ENCODE data around the gene EMILIN2. TPM values are rescaled to one million over a fixed set of nuclear protein-coding genes. Genes with fewer than 3 reads are reported as not detected.
A peak's percentile ranks its signal among the peaks of the same experiment; 100 is the strongest.

The EMILIN2 gene
- total RNA-seq, 1 donor from 2014 or later = 27.9 TPM

DNA sequence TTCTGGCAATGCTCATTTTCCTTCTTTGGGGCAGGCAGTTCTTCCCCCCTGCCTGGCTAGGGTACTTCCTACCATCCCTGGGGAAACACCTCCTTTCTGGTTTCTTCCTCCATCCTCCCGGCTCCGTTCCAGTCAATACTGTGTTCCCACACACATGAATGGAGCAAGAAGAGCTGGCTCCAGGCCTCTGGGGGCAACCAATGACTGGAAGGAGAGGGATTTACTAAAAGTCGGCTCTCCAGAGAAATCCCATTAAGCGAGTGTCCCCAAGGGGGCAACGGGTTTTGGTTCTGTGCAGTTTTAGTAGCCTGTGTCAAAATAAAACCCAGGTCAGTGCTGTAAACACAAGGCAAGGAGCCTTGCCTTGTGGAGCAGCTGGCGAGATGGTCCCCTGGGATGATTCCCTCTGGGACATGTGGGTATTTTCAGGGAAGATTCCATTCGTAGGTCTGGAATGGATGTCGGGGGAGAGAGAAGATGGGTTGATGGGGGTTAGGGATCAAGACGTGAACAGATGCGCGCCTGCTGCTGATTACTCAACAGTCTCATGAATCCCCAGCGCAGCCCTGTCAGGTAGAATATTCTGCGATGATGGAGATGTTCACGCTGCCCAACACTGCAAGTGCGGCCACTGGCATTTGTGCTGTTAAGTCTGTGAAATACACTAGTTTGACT lies 32.0 kb downstream of the EMILIN2 start:
- DNase-seq = no peak

DNA sequence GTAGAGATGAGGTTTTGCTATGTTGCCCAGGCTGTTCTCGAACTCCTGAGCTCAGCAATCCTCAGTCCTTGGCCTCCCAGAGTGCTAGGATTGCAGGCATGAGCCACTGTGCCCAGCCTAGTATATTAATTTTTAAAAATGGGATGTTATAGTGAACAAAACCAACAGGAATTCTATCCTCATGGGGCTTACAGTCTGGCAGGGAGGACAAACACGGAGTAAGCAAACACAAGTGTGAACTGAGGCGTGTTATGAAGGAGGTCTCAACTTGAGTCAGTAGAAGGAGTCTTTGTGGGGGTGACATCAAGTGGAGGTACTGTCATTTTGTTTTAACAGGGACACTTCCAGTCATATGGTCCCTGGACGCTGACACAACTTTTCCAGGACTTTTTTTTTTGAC lies 33.1 kb downstream of the EMILIN2 start:
- no peak for DNase-seq

DNA sequence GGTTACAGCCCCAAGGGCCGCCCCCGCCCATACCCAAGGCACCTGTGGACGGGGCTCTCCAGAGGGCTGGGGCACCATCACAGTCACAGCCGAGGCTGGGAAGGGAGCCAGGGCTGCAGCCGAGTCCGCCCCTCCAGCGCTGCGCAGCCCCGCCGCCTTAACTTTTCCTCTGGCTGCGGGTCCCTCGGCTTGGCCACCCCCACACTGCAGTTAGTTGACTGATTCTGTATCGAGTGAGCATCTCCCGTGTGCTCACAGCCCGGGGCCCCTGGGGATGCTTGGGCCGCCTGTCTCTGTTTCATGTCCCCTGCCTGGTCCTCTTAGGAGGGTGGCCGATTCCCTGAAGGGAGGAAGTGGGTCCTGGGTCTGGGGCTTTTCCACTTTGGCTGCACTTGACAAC lies 33.7 kb downstream of the EMILIN2 start:
- DNase-seq = no peak

DNA sequence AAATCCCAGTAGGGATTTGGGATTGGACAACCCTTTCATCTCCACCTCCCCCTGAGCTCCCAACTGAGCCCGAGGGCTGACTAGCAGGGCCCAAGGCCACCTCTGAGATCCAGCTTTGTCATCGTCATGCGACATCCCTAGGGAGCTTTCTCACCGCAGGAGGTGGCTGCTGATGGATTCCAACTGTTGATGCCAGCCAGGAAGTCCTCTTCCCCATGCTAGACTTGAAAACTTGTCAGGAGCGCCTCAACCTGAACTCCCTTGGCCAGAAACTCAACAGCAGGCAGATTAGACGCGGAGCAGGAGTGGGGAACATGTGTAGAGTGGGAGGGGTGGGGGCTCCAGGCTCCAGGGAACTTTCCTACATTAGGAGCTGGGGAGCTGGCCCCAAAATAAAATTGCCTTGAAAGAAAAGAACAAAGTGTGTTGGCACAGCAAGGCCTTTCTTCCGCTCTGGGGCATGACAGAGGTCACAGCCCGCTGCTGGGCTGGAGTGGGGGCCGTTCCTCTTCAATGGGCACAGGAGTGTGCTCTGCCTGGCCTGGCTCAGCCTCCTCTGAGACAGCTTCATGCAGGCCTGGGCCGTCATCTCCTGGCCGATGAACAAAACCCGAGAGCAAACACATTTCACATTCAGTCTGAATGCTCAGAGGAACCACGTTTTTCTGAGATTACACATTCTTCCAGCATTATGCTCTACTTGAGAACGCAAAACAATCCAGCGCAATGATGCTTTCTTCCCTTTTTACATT lies 34.5 kb downstream of the EMILIN2 start:
- DNase-seq = peak; percentile 89

DNA sequence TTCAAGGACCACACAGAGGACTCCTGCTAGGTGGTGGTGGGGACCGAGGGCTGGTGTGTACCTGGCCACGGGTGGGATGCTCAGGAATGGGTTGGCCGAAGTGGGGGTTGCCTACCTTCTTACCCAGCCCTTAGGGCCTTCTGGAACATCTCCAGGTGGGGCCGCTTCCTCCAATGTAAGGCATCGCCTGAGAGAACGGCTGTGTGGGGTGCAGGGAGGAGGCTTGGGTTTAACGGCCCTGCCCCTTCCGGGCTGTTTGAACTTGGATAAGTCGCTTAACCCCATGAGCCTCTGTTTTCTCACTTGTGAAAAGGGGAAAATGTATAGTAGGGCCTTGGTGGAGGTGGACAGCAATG lies 35.0 kb downstream of the EMILIN2 start:
- DNase-seq = no peak

DNA sequence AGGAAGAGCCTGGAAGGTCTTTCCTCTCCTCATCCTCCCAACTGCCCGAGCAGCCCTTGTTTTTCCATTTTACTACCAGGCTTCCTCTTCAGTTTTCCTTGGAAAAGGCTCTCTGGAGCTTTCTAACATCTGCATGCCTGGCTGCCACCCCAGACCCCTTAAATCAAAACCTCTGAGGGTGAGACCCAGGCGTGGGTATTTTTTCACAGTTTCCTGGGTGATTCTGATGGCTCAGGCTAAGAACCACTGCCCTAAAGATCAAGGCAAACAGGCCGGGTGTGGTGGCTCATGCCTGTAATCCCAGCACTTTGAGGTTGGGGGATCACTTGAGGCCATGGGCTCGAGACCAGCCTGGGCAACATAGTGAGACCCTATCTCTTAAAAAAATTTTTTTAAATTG lies 35.4 kb downstream of the EMILIN2 start:
- no peak for DNase-seq

DNA sequence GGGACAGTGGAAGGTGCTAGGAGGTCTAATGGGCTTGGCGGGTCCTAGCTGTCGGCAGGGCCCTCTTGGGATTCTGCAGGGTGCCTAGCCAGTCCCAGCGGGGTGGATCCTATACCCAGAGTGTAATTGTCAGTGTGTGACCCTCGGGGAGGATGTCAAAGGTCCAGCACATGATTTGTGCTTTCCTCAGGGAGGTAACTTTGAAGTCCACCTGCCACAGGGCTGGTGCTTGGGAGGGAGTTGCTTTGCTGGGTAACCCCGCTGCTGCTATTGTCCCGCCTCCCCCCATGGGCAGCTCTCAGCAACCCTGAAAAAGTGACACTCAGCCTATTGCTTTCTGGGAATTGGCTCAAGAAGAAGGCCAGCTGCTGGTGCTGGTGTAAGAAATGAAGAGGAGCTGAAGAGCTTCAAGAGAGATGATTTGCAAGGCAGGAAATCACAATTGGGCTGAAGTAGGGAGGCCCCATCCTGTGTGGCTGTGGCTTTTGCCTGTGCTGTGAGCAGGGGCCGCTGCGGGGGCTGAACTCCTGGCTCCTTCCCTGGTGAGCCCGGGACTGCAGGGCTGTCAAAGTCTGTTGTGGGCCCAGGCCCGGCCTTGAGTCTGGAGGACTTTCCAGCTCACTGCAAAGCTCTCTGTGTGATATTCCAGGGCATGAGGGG lies 36.4 kb downstream of the EMILIN2 start:
- peak; percentile 53 for DNase-seq

DNA sequence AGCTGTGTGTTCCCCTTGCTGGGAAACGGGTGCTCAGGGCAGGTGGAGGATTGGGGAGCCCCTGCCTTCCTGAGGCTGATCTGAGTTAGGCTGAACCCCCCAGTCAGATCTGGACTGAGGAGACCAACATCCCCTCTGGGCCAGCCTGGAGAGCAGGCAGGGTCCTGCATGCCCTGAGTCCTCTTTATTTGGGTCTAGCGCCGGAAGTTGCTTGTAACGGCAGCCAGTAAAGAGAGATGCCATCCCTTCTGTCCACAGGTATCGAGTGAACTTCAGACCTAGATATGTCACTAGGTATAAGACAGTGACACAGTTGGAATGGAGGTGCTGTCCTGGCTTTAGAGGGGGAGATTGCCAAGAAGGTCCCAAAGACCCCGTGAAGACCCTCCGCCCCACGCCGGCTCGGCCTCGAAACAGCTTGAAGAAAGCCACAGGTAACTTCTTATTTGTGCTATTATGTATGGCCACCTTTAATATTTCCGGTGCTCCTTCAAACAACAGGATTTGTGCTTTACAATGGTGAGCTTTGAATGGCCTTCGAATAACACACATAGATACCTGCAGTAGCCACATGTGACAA lies 38.0 kb downstream of the EMILIN2 start:
- DNase-seq = no peak

DNA sequence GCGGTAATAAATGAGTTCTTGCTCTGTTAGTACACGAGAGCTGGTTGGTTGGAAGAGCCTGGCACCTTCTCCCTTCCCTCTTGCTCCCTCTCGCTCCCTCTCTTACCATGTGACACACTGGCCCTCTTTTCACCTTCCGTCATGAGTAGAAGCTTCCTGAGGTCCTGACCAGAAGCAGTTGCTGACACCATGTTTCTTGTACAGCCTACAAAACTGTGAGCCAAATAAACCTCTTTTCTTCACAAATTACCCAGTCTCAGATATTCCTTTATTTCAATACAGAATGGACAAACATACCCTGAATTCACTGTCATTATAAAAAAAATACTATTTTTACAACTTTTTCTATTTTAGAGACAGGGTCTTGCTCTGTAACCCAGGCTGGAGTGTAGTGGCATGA lies 40.7 kb downstream of the EMILIN2 start:
- DNase-seq = no peak

DNA sequence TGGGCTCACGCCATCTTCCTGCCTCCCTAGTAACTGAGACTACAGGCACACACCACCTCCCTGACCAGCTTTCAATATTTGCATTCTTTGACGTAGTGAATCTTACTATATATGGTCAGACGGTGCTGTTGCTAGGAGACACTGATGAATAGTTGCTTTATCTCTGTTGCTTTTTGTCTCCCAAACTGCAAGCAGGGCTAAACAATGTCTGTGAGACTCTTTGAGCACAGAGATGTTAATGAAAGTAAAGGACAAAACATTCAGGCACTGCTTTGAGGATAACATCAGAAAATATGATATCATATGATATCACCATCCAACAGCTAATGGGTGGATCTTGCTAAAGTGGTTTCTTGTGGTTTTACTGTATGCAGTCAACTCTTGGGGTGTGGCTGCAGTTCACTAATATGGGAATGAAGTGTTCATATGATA lies 43.0 kb downstream of the EMILIN2 start:
- DNase-seq = no peak

DNA sequence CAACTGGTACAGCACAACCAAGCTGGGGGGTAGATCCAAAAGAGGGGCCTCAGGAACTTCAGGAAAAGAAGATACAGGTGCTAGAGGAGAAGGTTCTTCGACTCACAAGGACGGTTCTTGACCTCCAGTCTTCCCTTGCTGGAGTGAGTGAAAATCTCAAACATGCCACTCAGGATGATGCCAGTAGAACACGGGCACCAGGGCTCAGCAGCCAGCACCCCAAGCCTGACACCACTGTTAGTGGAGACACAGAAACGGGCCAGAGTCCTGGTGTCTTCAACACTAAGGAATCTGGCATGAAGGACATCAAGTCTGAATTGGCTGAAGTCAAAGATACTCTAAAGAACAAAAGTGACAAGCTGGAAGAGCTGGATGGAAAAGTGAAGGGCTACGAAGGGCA lies 43.8 kb downstream of the EMILIN2 start:
- no peak for DNase-seq

DNA sequence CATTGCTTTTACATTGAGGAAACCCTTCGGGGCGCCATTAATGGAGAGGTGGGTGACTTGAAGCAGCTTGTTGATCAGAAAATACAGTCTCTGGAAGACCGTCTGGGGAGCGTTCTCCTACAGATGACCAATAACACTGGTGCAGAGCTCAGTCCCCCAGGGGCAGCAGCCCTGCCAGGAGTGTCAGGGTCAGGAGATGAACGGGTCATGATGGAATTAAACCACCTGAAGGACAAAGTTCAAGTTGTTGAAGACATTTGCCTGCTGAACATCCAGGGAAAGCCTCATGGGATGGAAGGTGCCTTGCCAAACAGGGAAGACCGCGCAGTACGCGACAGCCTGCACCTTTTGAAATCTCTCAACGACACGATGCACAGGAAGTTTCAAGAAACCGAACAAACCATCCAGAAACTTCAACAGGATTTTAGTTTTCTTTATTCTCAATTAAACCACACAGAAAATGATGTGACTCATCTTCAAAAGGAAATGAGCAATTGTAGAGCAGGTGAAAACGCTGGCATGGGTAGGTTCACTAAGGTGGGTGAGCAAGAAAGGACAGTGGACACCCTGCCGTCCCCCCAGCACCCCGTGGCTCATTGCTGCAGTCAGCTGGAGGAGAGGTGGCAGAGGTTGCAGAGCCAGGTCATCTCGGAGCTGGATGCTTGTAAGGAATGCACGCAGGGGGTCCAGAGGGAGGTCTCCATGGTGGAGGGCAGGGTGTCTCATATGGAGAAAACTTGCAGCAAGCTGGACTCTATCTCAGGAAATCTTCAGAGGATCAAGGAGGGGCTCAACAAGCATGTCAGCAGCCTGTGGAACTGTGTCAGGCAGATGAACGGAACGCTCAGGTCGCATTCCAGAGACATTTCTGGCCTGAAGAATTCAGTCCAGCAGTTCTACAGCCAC lies 45.0 kb downstream of the EMILIN2 start:
- DNase-seq = no peak

DNA sequence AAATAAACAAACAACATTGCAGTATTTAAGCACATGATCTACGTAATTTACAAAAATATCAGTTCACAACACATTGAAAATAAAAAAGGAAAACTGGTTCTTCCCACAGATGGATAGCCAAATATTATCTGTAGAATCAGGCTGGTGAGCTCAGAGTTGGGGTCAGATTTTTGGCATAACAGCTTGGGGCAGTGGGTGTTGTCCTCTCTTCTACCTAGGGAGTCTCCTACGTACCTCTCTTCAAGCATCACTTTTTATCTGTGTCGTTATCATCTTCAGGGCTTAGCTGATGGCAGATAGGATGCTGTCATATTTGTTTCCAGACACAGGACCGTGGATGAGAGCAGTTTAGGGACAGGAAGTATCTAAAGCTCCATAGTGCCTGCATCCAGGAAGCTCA lies 46.2 kb downstream of the EMILIN2 start:
- DNase-seq = no peak

DNA sequence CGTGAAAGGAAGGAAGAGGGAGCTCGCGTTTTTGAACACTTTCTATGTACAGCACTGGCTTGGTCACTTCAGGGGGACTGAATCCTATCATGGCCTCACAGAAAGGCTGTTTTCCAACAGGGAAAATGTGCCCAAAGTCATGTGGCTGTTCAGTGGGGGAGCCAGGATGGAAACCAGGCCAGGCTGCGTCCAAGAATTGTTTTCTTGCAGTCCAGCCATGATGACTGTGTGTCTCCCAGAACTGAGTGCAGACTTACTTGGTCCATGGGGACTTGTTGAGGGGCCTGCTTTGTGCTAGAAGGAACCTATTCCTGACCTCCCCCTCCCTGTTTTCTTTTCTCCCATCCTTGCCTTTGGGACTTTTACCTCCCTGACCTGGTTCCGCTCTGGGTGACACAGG lies 46.9 kb downstream of the EMILIN2 start:
- no peak for DNase-seq

DNA sequence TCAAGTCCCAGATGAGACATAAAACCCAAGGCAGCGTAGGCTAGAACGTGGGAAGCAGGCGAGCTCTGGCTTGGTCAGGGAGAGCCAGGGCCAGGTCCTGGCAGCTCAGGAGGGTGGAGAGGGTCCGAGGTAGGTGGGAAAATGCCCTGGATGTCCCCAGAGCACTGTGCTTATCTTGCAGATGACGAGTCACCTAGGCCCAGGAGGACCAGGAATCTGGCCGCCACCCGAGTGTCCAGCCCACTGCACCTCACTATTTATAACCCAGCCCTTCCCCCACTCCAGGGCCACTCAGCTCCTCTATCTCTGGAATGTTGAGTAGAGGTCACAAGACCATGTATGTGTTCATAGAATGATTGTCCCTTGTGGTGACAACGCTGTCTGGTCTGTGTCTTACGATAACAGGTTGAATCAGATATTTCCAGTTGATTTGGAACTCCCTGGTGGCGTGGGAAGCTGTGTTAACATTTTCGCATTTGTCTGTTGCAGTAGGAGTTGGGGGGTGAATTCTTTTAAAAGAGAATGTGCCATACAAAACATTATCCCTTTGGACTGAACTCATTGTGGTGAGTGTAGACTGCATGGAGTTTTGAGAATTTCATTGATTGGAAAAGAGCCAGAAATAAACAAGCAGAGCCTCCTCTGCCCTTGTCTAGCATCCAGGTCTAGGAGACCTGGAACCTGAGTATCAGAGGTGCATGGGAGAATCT lies 47.5 kb downstream of the EMILIN2 start:
- no peak for DNase-seq

DNA sequence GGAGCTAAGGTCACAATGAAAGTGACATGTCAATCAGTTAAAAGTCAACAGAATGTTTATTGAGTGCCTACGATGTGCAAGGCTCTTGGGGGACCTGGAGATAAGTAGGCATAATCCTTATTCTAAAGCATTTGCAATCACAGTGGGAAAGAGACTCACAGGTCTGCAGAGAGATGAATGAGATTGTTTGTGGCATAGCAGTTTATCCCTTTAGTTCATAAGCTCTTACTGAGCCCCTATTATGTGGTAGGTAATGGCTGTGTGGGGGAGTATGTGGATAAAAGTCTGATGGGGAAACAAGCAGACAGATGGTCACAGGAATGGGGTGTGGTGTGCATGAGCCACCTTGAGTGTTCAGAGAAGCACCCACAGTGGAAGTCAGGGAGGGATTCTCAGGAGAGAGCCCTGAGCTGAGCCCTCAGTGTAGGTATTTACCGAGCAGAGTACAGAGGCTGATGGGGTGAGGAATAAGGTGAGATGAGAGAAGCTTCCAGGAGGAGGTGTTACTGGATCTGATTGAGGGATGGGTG lies 48.1 kb downstream of the EMILIN2 start:
- no peak for DNase-seq

DNA sequence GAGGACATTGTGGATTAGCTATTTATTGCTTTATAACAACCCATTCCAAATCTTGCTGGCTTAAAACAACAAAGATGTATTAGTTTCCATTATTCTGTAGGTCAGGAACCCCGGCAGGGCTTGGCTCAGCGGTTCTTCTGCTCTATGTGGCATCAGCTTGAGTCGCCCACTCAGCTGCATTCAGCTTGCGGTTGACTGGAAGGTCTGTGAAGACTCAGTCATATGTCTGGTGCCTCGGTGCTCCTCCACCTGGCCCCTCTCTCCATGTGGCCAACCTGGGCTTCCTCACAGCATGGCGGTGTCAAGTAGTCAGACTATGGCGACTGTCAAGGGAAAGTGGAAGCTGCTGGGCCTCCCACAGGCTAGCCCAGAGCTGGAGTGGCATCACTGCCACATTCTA lies 48.6 kb downstream of the EMILIN2 start:
- no peak for DNase-seq

DNA sequence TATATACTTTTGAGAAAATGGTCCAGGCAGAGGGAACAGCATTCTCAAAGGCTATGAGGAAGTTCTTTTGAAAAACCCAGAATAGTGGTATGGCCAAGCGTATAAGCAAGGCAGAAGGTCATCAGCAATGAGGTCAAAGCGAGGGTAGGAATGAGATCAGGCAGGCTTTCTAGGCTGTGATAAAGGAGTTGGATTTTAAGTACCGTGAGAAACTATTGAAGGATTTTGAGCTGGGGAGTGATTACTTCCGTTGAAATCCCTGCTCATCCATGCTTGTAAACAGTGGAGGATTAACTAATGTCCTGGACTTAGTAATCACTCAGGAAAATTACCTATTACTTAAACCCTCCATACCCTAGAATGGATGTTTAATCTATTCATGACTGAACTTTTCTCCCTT lies 50.2 kb downstream of the EMILIN2 start:
- no peak for DNase-seq

DNA sequence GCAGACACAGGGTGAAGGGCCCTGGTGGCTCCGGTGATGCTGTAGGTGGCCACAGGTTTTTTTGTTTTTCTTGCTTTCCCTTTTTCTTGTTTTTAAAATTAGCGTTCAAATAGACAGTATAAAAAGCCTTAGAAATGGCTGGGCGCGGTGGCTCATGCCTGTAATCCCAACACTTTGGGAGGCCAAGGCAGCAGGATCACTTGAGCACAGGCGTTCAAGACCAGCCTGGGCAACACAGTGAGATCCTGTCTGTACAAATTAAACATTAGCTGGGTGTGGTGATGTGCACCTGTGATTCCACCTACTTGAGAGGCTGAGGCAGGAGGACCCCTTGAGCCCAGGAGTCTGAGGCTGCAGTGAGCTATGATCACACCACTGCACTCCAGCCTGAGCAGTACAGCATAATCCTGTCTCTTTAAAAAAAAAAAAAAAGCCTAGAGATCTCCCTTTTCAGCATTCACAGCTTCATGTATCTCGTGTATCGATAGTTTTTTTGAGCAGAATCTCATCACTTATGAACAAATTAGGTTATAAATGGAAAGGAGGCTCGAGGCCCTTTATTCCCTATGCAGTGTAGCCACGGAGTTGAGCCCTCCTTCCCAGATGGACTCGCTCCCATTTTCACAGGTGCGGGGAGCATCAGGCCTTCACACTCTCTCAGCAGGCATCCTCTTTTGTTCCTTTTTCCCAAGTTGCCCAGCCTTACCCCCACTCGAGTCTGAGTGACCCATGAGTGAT lies 50.8 kb downstream of the EMILIN2 start:
- DNase-seq = no peak

DNA sequence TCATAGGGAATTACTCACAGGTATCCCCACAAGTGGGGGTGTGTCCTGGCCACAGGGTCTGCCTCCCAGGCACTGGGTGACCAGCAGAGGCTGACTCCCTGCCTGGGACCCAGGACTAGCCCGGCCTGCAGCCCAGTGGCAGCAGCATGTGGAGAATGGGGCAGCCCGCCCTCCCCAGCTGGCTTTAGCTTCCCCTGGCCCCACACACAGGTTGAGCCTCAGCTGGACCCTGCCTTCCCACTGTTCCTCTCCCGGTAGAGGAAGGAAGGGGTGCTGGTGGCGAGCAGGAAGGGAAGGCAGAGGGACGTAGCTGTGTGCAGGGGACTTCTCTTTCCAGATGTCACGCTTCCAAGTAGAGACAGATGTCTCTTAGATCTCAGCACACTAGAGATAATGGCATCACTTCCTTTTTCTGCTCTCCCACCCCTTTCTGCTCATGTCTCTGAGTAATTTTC lies 51.4 kb downstream of the EMILIN2 start:
- DNase-seq = peak; percentile 58
